ENCODE results near the gene SEPTIN14.

- no peak for TF ChIP-seq CTCF (IDR thresholded peaks at IDR 0.05)
- TF ChIP-seq REST (IDR thresholded peaks at IDR 0.05; ENCODE audit: insufficient read depth in 1 of 2, low read depth in 2 of 2, low read length in 1 of 2), result no peak
- TF ChIP-seq POLR2AphosphoS5 (IDR thresholded peaks at IDR 0.05; ENCODE audit: low read depth, low read length), result no peak
These were observed 14.8 kb upstream of the SEPTIN14 start for GRCh38 chr7:55877308-55877707.

All from Panc1 (cell line).